GM03348 (cell line): ENCODE measurements around the gene LDB2.
A peak's percentile ranks its signal among the peaks of the same experiment; 100 is the strongest.

Source experiments
- DNase-seq: peaks from one replicate; pipeline ENCODE4 v3.0.0; 2012; ENCODE audit warnings: low spot score

Gene LDB2

GRCh38 chr4:16802044-16802443 is 96.4 kb downstream of the LDB2 start:
- DNase-seq = no peak

- DNase-seq = no peak
These were observed 97.1 kb downstream of the LDB2 start for GRCh38 chr4:16801356-16801755.

- peak; percentile 75 for DNase-seq
These were observed 103.5 kb downstream of the LDB2 start for GRCh38 chr4:16794816-16795445.

GRCh38 chr4:16791460-16791859 is 107.0 kb downstream of the LDB2 start:
- DNase-seq = no peak

GRCh38 chr4:16790508-16790907 is 107.9 kb downstream of the LDB2 start:
- no peak for DNase-seq

GRCh38 chr4:16788868-16789267 is 109.6 kb downstream of the LDB2 start:
- no peak for DNase-seq

GRCh38 chr4:16785793-16786527 is 112.5 kb downstream of the LDB2 start:
- DNase-seq = peak; percentile 27

- DNase-seq = no peak
These were observed 115.3 kb downstream of the LDB2 start for GRCh38 chr4:16783119-16783518.

- DNase-seq = peak; percentile 57
These were observed 119.3 kb downstream of the LDB2 start for GRCh38 chr4:16779028-16779675.

GRCh38 chr4:16777726-16778125 is 120.7 kb downstream of the LDB2 start:
- DNase-seq = no peak

GRCh38 chr4:16775411-16776154 is 122.9 kb downstream of the LDB2 start:
- no peak for DNase-seq

GRCh38 chr4:16772366-16772850 is 126.0 kb downstream of the LDB2 start:
- DNase-seq = no peak

GRCh38 chr4:16770710-16771285 is 127.6 kb downstream of the LDB2 start:
- DNase-seq = no peak

- no peak for DNase-seq
These were observed 130.6 kb downstream of the LDB2 start for GRCh38 chr4:16767861-16768260.

GRCh38 chr4:16767251-16767650 is 131.2 kb downstream of the LDB2 start:
- no peak for DNase-seq

- DNase-seq = no peak
These were observed 132.9 kb downstream of the LDB2 start for GRCh38 chr4:16765546-16765945.

- DNase-seq = no peak
These were observed 133.8 kb downstream of the LDB2 start for GRCh38 chr4:16764622-16765021.

GRCh38 chr4:16760617-16761363 is 137.7 kb downstream of the LDB2 start:
- DNase-seq = no peak

GRCh38 chr4:16759931-16760582 is 138.4 kb downstream of the LDB2 start:
- DNase-seq = no peak

- DNase-seq = no peak
These were observed 139.6 kb downstream of the LDB2 start for GRCh38 chr4:16758816-16759215.

GRCh38 chr4:16758255-16758654 is 140.2 kb downstream of the LDB2 start:
- no peak for DNase-seq
